Measurements from ENCODE around the gene TFF1.

GRCh38 chr21:42411891-42412635, 45.7 kb upstream of the TFF1 start:
- TF ChIP-seq CTCF (IDR thresholded peaks at IDR 0.05): no peak
- no peak for TF ChIP-seq POLR2A (IDR thresholded peaks at IDR 0.05)

Measured in body of pancreas (tissue), 4 donors.